Caco-2 (cell line): ENCODE measurements around the gene NXN. TPM values are rescaled to one million over a fixed set of nuclear protein-coding genes. Genes with fewer than 3 reads are reported as not detected.
"Not testable (repeated sequence)": the region's sequence is repeated elsewhere in the genome, so short reads cannot be mapped to it uniquely, and the experiment has no call there.

ENCODE experiments used
- BruUV-seq: library from RNA; stranded (reverse); fragments of 400-500 nt; replicated peaks from 2 replicates; lab custom pipeline; 2021; lab: Mats Ljungman, UMichigan
- CTCF ChIA-PET: fragments of 300-600 bp; sonication (Branson Sonifier 250); formaldehyde crosslinking; loops from one replicate; lab custom pipeline; 2022; ENCODE audit warnings: antibody characterized with exemption; lab: Charles Lee
- POLR2A ChIA-PET: fragments of 300-600 bp; sonication (Branson Sonifier 250); formaldehyde crosslinking; loops from one replicate; lab custom pipeline; 2022; ENCODE audit warnings: antibody characterized with exemption; lab: Charles Lee
- DNase-seq, 2 experiments: peaks; one replicate each; pipeline versions ENCODE4 v3.0.0 to v3.0.0-alpha.2; 2020 to 2022
- H3K27me3 ChIP-seq: replicated peaks from 2 replicates; pipeline ENCODE4 v1.6.0; 2011; ENCODE audit warnings: low read length; ENCODE audit not compliant: control insufficient read depth, insufficient read depth
- H3K36me3 ChIP-seq: 2 replicates; pipeline ENCODE4 v1.5.1; 2011; ENCODE audit warnings: low read length; ENCODE audit not compliant: control insufficient read depth, insufficient read depth
- H3K4me1 ChIP-seq: fragments of 250-450 bp; sonication (Bioruptor Pico); 2 replicates; pipeline ENCODE4 v1.5.1; 2020; ENCODE audit warnings: mild to moderate bottlenecking
- H3K4me3 ChIP-seq: 2 replicates; pipeline ENCODE4 v1.5.1; 2011; ENCODE audit warnings: low read depth, mild to moderate bottlenecking, control low read depth, low read length
- H3K9me3 ChIP-seq: fragments of 250-450 bp; sonication (Bioruptor Pico); 2 replicates; pipeline ENCODE4 v1.5.1; 2020; ENCODE audit warnings: mild to moderate bottlenecking, moderate library complexity
- H3K27ac Mint-ChIP-seq: one replicate; pipeline ENCODE4 v1.8.0; 2022; ENCODE audit warnings: mixed read lengths; ENCODE audit not compliant: unreplicated experiment
- H3K27me3 Mint-ChIP-seq: one replicate; pipeline ENCODE4 v1.8.0; 2022; ENCODE audit warnings: mixed read lengths; ENCODE audit not compliant: insufficient read depth, unreplicated experiment
- H3K36me3 Mint-ChIP-seq: one replicate; pipeline ENCODE4 v1.8.0; 2022; ENCODE audit warnings: mild to moderate bottlenecking, mixed read lengths; ENCODE audit not compliant: insufficient read depth, unreplicated experiment
- H3K4me1 Mint-ChIP-seq: one replicate; pipeline ENCODE4 v1.8.0; 2022; ENCODE audit warnings: low read depth, mixed read lengths; ENCODE audit not compliant: unreplicated experiment
- H3K4me3 Mint-ChIP-seq: one replicate; pipeline ENCODE4 v1.8.0; 2022; ENCODE audit warnings: mild to moderate bottlenecking, moderate library complexity, mixed read lengths; ENCODE audit not compliant: unreplicated experiment
- H3K9me3 Mint-ChIP-seq: one replicate; pipeline ENCODE4 v1.8.0; 2022; ENCODE audit warnings: mixed read lengths; ENCODE audit not compliant: unreplicated experiment
- CTCF ChIP-seq, 2 experiments: fragments of 200-600 bp in 1 of 2; IDR thresholded peaks; 1 replicate in 1 of 2; 2 replicates in 1 of 2; pipeline versions ENCODE4 v1.5.1 to v1.8.0; 2011 to 2022; ENCODE audit warnings: antibody characterized with exemption in 1 of 2, control low read depth in 1 of 2, inconsistent platforms in 1 of 2, low read depth in 1 of 2, low read length in 1 of 2, mild to moderate bottlenecking in 1 of 2, moderate library complexity in 1 of 2; ENCODE audit not compliant: insufficient read depth in 1 of 2, severe bottlenecking in 1 of 2, unreplicated experiment in 1 of 2
- intact Hi-C: fragments of 100-400 bp; cut with micrococcal nuclease; formaldehyde crosslinking; loops from one replicate; pipeline ENCODE4 v1.10.0; 2022; ENCODE audit not compliant: unreplicated experiment
- total RNA-seq: library from RNA; stranded (reverse); gene quantifications from 2 replicates; pipeline ENCODE4 v1.2.3, GENCODE V29; 2022

The NXN gene
- total RNA-seq, 1 experiment from 2014 or later: 76.7 TPM

GRCh38 chr17:925817-926216 lies 53.8 kb downstream of the NXN start:
- POLR2A ChIA-PET: interaction anchor here (1.0 to 1.9 kb wide), 3 partner anchors 25 to 54 kb away, joined by 3 to 15 read pairs (median 4); partner anchors contain the start of gene NXN
- intact Hi-C loops: loop anchor here (1.0 to 5.0 kb wide), 3 partner anchors 7 to 44 kb away; no protein-coding TSS in a partner anchor
- H3K27me3 Mint-ChIP-seq: no peaks in the 10 kb centered on the region
- no peaks in the 10 kb centered on the region for H3K9me3 Mint-ChIP-seq
- H3K4me1 ChIP-seq: peaks cover 61% of the 10 kb centered on the region
- CTCF ChIA-PET: interaction anchor here (1.0 to 1.3 kb wide), 2 partner anchors 26 to 55 kb away, joined by 3 to 4 read pairs; no protein-coding TSS in a partner anchor
- peaks cover 1% of the 10 kb centered on the region; the same call in 1 of the 2 replicates for H3K36me3 ChIP-seq
- H3K4me3 ChIP-seq: no peak overlapping the region
- peaks cover 71% of the 10 kb centered on the region for H3K4me1 Mint-ChIP-seq
- no peaks in the 10 kb centered on the region for H3K27me3 ChIP-seq
- TF ChIP-seq CTCF (IDR thresholded peaks at IDR 0.05; ENCODE audit: insufficient read depth in 1 of 2, low read depth in 1 of 2, low read length in 1 of 2, severe bottlenecking in 1 of 2, unreplicated experiment in 1 of 2): no peak
- H3K36me3 Mint-ChIP-seq: peaks cover 89% of the 10 kb centered on the region
- BruUV-seq: no TSS peak
- peak overlapping the region; percentile 45 for H3K4me3 Mint-ChIP-seq
- no peak for DNase-seq
- no peaks in the 10 kb centered on the region for H3K9me3 ChIP-seq
- H3K27ac Mint-ChIP-seq: peak overlapping the region; percentile 88

- ChIA-PET POLR2A (interaction anchor here (1.0 to 1.9 kb wide), 4 partner anchors 9 to 55 kb away, joined by 3 to 15 read pairs (median 4); partner anchors contain the start of gene NXN), CTCF (interaction anchor here (1.0 to 1.3 kb wide), 2 partner anchors 27 to 56 kb away, joined by 3 to 4 read pairs; no protein-coding TSS in a partner anchor)
- H3K4me3 ChIP-seq: no peak overlapping the region
- BruUV-seq: TSS peak; percentile 77
- no peaks in the 10 kb centered on the region for H3K9me3 ChIP-seq
- Mint-ChIP-seq H3K27me3 (no peaks in the 10 kb centered on the region), H3K9me3 (no peaks in the 10 kb centered on the region), H3K4me1 (peaks cover 63% of the 10 kb centered on the region), H3K27ac (peak overlapping the region; percentile 88), H3K4me3 (peak overlapping the region; percentile 43), H3K36me3 (peaks cover 89% of the 10 kb centered on the region)
- intact Hi-C loops: loop anchor here (1.0 to 5.0 kb wide), 3 partner anchors 8 to 44 kb away; no protein-coding TSS in a partner anchor
- peaks cover 55% of the 10 kb centered on the region for H3K4me1 ChIP-seq
- no peaks in the 10 kb centered on the region for H3K27me3 ChIP-seq
- TF ChIP-seq CTCF (IDR thresholded peaks at IDR 0.05; ENCODE audit: insufficient read depth in 1 of 2, low read depth in 1 of 2, low read length in 1 of 2, severe bottlenecking in 1 of 2, unreplicated experiment in 1 of 2): no peak
- H3K36me3 ChIP-seq: no peaks in the 10 kb centered on the region
- DNase-seq: peak; percentile 81 to 90
Observed at GRCh38 chr17:924711-925475, 54.7 kb downstream of the NXN start.

GRCh38 chr17:924306-924705 lies 55.3 kb downstream of the NXN start:
- intact Hi-C loops: loop anchor here (2.0 kb wide), 1 partner anchor 44 kb away; no protein-coding TSS in a partner anchor
- H3K4me1 Mint-ChIP-seq: peaks cover 58% of the 10 kb centered on the region

More at GRCh38 chr17:924306-924705, 55.3 kb downstream of the NXN start:
- peaks cover 51% of the 10 kb centered on the region for H3K4me1 ChIP-seq
- BruUV-seq, H3K27me3 Mint-ChIP-seq, H3K27me3 ChIP-seq, H3K9me3 Mint-ChIP-seq, H3K4me3 ChIP-seq, H3K36me3 ChIP-seq, H3K9me3 ChIP-seq, DNase-seq: not testable (repeated sequence)
- POLR2A ChIA-PET: interaction anchor here (1.0 kb wide), 1 partner anchor 9 kb away, joined by 3 read pairs; no protein-coding TSS in a partner anchor
- peaks cover 89% of the 10 kb centered on the region for H3K36me3 Mint-ChIP-seq
- H3K27ac Mint-ChIP-seq: peak overlapping the region; percentile 88
- CTCF ChIA-PET: interaction anchor here (1.3 kb wide), 1 partner anchor 27 kb away, joined by 4 read pairs; no protein-coding TSS in a partner anchor
- peak overlapping the region; percentile 43 for H3K4me3 Mint-ChIP-seq
